PC-9 (cell line): ENCODE data around the gene RAB3C. TPM values are rescaled to one million over a fixed set of nuclear protein-coding genes. Genes with fewer than 3 reads are reported as not detected.

Experiments used
- BruUV-seq: library from RNA; stranded (reverse); fragments of 400-500 nt; replicated peaks from 2 replicates; lab custom pipeline; 2021; lab: Mats Ljungman, UMichigan
- CTCF ChIA-PET: fragments of 300-600 bp; sonication (Branson Sonifier 250); formaldehyde crosslinking; loops from one replicate; lab custom pipeline; 2022; ENCODE audit warnings: antibody characterized with exemption; lab: Charles Lee
- POLR2A ChIA-PET: fragments of 300-600 bp; sonication (Branson Sonifier 250); formaldehyde crosslinking; loops from one replicate; lab custom pipeline; 2022; ENCODE audit warnings: antibody characterized with exemption; ENCODE audit not compliant: unreplicated experiment; lab: Charles Lee
- DNase-seq, 2 experiments: peaks; one replicate each; pipeline versions ENCODE4 v3.0.0 to v3.0.0-alpha.2; 2015 to 2022; ENCODE audit warnings: mixed read lengths in 1 of 2
- H2AFZ ChIP-seq: fragments of 200-600 bp; sonication (generic); 2 replicates; pipeline ENCODE4 v1.8.1; 2017; ENCODE audit warnings: antibody characterized with exemption
- H3F3A ChIP-seq: fragments of 200-600 bp; sonication (generic); 2 replicates; pipeline ENCODE4 v1.8.1; 2017; ENCODE audit warnings: antibody characterized with exemption, mild to moderate bottlenecking, low read depth; ENCODE audit not compliant: insufficient read depth
- H3K27ac ChIP-seq: fragments of 200-600 bp; sonication (generic); 2 replicates; pipeline ENCODE4 v1.6.1; 2016; ENCODE audit warnings: mixed run types
- H3K27me3 ChIP-seq: fragments of 200-600 bp; sonication (generic); 2 replicates; pipeline ENCODE4 v1.6.1; 2016; ENCODE audit warnings: low read depth, mixed run types; ENCODE audit not compliant: insufficient read depth
- H3K36me3 ChIP-seq: fragments of 200-600 bp; sonication (generic); 2 replicates; pipeline ENCODE4 v1.6.1; 2016; ENCODE audit warnings: low read depth, mixed run types
- H3K4me1 ChIP-seq: fragments of 200-600 bp; sonication (generic); replicated peaks from 2 replicates; pipeline ENCODE4 v1.6.1; 2016; ENCODE audit warnings: mixed run types; ENCODE audit not compliant: insufficient read depth
- H3K4me2 ChIP-seq: fragments of 200-600 bp; sonication (generic); 2 replicates; pipeline ENCODE4 v1.6.1; 2017; ENCODE audit warnings: mixed run types
- H3K4me3 ChIP-seq: fragments of 200-600 bp; sonication (generic); 2 replicates; pipeline ENCODE4 v1.6.1; 2016; ENCODE audit warnings: mixed run types
- H3K79me2 ChIP-seq: fragments of 200-600 bp; sonication (generic); 2 replicates; pipeline ENCODE4 v1.6.1; 2017; ENCODE audit warnings: low read depth, mixed run types
- H3K9me2 ChIP-seq: fragments of 200-600 bp; sonication (generic); 2 replicates; pipeline ENCODE4 v1.8.1; 2017; ENCODE audit warnings: mild to moderate bottlenecking; ENCODE audit not compliant: insufficient read depth
- H3K9me3 ChIP-seq: fragments of 200-600 bp; sonication (generic); 2 replicates; pipeline ENCODE4 v1.8.1; 2016; ENCODE audit warnings: low read depth; ENCODE audit not compliant: insufficient read depth
- H4K20me1 ChIP-seq: fragments of 200-600 bp; sonication (generic); 2 replicates; pipeline ENCODE4 v1.8.1; 2017; ENCODE audit not compliant: insufficient read depth
- EZH2 ChIP-seq: fragments of 200-600 bp; sonication (generic); IDR thresholded peaks from 2 replicates; pipeline ENCODE4 v1.8.0; 2017; ENCODE audit warnings: antibody characterized with exemption, low read depth
- intact Hi-C: fragments of 100-400 bp; cut with micrococcal nuclease; formaldehyde crosslinking; loops from one replicate; pipeline ENCODE4 v1.10.0; 2022; ENCODE audit not compliant: unreplicated experiment
- total RNA-seq: library from RNA; stranded (reverse); gene quantifications from 2 replicates; pipeline ENCODE4 v1.2.3, GENCODE V29; 2021
- TF ChIP-seq, protein P1 (sequence below): fragments of 200-600 bp; sonication (generic); conservative IDR thresholded peaks from 2 replicates; pipeline ENCODE4 v1.6.1; 2017; ENCODE audit warnings: mixed run types, antibody characterized with exemption, mild to moderate bottlenecking, moderate library complexity

The RAB3C gene
- total RNA-seq, 1 experiment from 2014 or later, result not detected

DNA sequence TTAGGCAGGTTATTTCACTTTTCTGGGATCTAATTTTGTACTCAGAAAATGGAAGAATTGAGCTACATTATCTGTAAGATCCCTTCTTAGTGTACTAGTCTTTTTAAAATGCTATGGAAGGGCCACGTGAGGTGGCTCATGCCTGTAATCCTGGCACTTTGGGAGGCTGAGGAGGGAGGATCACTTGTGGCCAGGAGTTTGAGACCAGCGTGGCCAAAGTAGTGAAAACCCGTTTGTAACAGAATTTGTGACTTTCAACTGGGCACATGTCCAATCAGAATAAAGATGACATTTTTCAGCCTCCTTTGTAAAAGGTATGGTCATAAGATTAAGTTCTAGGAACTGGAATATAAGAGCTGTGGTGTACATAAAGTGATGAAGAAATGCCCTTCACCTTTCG lies 3.1 kb upstream of the RAB3C start:
- Histone ChIP-seq H3F3A (no peaks in the 10 kb centered on the region), H3K4me1 (peaks cover 9% of the 10 kb centered on the region), H4K20me1 (no peaks in the 10 kb centered on the region), H2AFZ (no peak overlapping the region), H3K79me2 (no peaks in the 10 kb centered on the region), H3K36me3 (no peaks in the 10 kb centered on the region), H3K27me3 (peaks cover 9% of the 10 kb centered on the region; the same call in 1 of the 2 replicates), H3K9me2 (no peaks in the 10 kb centered on the region), H3K27ac (no peak overlapping the region), H3K4me3 (no peak overlapping the region), H3K9me3 (no peaks in the 10 kb centered on the region), H3K4me2 (no peak overlapping the region)
- TF ChIP-seq, protein P1, sequence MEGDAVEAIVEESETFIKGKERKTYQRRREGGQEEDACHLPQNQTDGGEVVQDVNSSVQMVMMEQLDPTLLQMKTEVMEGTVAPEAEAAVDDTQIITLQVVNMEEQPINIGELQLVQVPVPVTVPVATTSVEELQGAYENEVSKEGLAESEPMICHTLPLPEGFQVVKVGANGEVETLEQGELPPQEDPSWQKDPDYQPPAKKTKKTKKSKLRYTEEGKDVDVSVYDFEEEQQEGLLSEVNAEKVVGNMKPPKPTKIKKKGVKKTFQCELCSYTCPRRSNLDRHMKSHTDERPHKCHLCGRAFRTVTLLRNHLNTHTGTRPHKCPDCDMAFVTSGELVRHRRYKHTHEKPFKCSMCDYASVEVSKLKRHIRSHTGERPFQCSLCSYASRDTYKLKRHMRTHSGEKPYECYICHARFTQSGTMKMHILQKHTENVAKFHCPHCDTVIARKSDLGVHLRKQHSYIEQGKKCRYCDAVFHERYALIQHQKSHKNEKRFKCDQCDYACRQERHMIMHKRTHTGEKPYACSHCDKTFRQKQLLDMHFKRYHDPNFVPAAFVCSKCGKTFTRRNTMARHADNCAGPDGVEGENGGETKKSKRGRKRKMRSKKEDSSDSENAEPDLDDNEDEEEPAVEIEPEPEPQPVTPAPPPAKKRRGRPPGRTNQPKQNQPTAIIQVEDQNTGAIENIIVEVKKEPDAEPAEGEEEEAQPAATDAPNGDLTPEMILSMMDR, result no peak
- ChIA-PET CTCF (no interaction called here), POLR2A (no interaction called here)
- DNase-seq, result no peak
- no TSS peak for BruUV-seq
- intact Hi-C loops, result no loop called here

DNA sequence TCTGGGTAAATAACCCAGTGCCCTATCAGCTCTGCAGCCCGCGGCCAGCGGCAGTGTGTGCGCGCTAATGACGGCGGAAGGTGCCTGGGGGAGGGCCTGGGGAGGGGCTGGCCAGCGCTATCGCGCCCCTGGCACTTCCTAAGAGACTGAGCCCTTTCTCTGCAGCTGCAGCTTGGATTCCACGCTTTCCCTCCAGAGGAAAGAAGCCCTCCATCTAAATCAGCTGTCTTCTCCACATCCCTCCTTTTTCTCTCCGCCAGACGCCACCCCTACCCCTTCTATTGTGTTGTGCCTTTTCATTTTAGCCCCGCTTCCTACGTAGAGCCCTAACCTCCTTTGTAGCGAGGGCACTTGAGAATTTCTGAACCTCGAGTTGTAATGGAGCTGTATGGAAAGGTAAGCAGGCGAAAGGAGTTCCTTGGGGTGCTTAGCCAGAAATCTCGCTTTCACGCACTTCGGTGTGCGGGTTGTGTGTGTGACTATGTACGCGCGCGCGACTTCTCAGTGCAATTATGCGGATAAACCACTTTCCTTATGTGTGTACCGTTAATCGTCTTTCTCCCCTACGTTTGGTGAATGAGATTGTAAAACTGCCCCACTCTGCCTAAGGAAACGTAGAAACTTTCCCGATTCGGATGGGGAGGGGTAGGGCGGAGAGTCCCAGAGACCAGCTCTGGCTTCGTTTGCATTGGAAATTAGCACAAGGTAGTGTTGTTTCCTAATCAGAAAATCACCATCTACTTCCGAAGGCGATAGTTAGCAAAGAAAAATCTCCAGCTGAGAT lies 664 bp upstream of the RAB3C start:
- H3K27ac ChIP-seq, result no peak overlapping the region
- intact Hi-C loops, result no loop called here
- H3K79me2 ChIP-seq, result no peaks in the 10 kb centered on the region
- ChIA-PET POLR2A (interaction anchor here (0.7 kb wide), 1 partner anchor 48 kb away, joined by 4 read pairs; no protein-coding TSS in a partner anchor), CTCF (interaction anchor here (0.6 kb wide), 1 partner anchor 799 kb away, joined by 4 read pairs; no protein-coding TSS in a partner anchor)
- no peaks in the 10 kb centered on the region for H3K36me3 ChIP-seq
- H3K9me2 ChIP-seq, result no peaks in the 10 kb centered on the region
- no TSS peak for BruUV-seq
- no peaks in the 10 kb centered on the region for H3K9me3 ChIP-seq
- TF ChIP-seq EZH2, result no peak
- TF ChIP-seq, protein P1, result no peak
- DNase-seq, result no peak
- peaks cover 9% of the 10 kb centered on the region for H3K4me1 ChIP-seq
- H3F3A ChIP-seq, result no peaks in the 10 kb centered on the region
- H3K4me2 ChIP-seq, result peak overlapping the region; percentile 98
- peak overlapping the region; percentile 57 for H3K4me3 ChIP-seq
- peaks cover 9% of the 10 kb centered on the region; the same call in 1 of the 2 replicates for H3K27me3 ChIP-seq
- peak overlapping the region; percentile 88 for H2AFZ ChIP-seq
- H4K20me1 ChIP-seq, result no peaks in the 10 kb centered on the region

DNA sequence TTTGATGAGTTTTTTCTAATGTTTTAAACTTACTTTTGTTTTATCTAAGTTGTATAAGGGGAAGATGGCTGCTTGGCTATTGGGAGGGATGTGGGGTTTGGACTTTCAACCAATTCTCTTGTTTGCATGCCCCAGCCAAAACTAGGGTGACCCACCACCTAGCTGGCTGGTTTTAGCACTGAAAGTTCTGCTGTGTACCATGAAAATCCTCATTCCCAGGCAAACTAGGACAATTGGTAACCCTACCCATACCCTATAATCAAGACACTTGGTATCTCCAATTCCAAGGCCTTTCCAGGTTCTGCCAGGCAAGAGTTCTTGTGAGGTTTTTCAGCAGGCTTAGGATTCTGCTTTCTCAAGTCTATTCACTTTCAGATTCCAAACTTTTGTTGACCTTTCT lies 13.1 kb downstream of the RAB3C start:
- BruUV-seq, result no TSS peak
- H3F3A ChIP-seq, result no peaks in the 10 kb centered on the region
- H3K4me1 ChIP-seq, result no peaks in the 10 kb centered on the region
- ChIA-PET POLR2A (no interaction called here), CTCF (no interaction called here)
- H3K9me2 ChIP-seq, result no peaks in the 10 kb centered on the region
- no peaks in the 10 kb centered on the region for H3K9me3 ChIP-seq
- H3K27ac ChIP-seq, result no peak overlapping the region
- no peak overlapping the region for H2AFZ ChIP-seq
- no peaks in the 10 kb centered on the region for H3K36me3 ChIP-seq
- TF ChIP-seq, protein P1, result no peak
- no peak for TF ChIP-seq EZH2
- H3K27me3 ChIP-seq, result no peaks in the 10 kb centered on the region
- no peaks in the 10 kb centered on the region for H4K20me1 ChIP-seq
- H3K79me2 ChIP-seq, result no peaks in the 10 kb centered on the region
- no peak for DNase-seq
- H3K4me2 ChIP-seq, result no peak overlapping the region
- H3K4me3 ChIP-seq, result no peak overlapping the region
- intact Hi-C loops, result no loop called here
